C4-2B (cell line): ENCODE data around the gene RIPOR3.

Source experiments
- H3K27ac ChIP-seq: fragments of 450-650 bp; 2 replicates; pipeline ENCODE4 v1.5.1; 2017
- ZFX ChIP-seq: fragments of 450-650 bp; IDR thresholded peaks from 2 replicates; pipeline ENCODE4 v1.6.1; 2017
- TF ChIP-seq, protein P1 (sequence below): fragments of 450-650 bp; conservative IDR thresholded peaks from 2 replicates; pipeline ENCODE4 v1.5.1; 2017; ENCODE audit warnings: mild to moderate bottlenecking

RIPOR3 gene

DNA sequence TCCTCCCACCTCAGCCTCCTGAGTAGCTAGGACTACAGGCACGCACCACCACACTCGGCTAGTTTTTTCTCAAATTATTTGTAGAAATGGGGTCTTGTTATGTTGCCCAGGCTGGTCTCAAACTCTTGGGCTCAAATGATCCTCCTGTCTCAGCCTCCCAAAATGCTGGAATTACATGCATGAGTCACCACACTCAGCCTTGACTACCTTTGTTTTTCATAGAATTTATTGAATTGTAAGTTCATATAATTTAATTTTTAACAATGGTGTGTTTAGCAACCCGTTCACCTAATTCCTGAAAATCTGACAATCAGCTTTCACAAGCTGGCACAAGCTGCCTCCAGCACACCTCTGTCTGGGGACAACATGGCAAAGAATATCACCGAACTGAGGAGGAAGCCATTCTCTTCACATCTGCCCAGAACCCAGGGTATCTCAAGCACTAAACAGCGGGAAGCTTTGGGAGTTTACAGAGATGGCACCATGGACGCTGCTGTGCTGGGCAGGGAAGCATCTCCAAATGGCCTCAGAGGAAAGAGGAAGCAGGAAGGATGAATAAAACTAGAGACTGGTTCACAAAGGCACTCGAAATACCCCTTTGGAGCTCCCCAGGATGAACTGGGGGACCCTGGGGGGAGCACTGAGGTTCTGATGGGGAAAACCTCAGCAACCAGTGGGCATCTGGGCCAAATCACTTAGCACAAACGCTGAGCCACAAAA lies 2.9 kb downstream of the RIPOR3 start:
- no peak overlapping the region for H3K27ac ChIP-seq
- TF ChIP-seq ZFX, result no peak
- TF ChIP-seq, protein P1, sequence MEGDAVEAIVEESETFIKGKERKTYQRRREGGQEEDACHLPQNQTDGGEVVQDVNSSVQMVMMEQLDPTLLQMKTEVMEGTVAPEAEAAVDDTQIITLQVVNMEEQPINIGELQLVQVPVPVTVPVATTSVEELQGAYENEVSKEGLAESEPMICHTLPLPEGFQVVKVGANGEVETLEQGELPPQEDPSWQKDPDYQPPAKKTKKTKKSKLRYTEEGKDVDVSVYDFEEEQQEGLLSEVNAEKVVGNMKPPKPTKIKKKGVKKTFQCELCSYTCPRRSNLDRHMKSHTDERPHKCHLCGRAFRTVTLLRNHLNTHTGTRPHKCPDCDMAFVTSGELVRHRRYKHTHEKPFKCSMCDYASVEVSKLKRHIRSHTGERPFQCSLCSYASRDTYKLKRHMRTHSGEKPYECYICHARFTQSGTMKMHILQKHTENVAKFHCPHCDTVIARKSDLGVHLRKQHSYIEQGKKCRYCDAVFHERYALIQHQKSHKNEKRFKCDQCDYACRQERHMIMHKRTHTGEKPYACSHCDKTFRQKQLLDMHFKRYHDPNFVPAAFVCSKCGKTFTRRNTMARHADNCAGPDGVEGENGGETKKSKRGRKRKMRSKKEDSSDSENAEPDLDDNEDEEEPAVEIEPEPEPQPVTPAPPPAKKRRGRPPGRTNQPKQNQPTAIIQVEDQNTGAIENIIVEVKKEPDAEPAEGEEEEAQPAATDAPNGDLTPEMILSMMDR, result no peak

- TF ChIP-seq, protein P1, result no peak
- TF ChIP-seq ZFX, result no peak
- no peak overlapping the region for H3K27ac ChIP-seq
These were observed 4.5 kb downstream of the RIPOR3 start for GRCh38 chr20:50686821-50687220.

- TF ChIP-seq, protein P1, result no peak
- no peak for TF ChIP-seq ZFX
- no peak overlapping the region for H3K27ac ChIP-seq
These were observed 7.8 kb downstream of the RIPOR3 start for GRCh38 chr20:50683570-50683969.

DNA sequence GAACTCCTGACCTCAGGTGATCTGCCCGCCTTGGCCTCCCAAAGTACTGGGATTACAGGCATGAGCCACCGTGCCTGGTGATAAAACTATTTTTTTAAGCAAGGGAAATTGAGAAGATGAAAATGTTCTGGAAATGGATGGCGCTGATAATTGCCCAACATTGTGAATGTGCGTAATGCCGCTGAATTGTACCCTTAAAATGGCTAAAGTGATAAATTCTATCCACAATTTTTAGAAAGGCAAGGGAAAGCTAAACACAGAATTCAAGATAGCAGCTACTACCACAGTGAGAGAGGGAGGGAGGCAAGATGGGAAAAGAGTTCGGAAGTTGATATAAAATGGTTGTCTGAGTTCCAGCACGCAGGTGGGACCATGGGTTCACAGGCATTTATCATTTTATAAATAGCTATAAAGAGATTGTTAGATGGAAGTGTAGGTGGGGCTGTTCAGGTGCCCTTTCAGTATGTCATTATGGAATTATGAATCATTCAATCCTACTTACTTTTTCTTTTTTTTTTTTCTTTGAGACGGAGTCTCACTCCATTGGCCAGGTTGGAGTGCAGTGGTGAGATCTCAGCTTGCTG lies 8.3 kb downstream of the RIPOR3 start:
- H3K27ac ChIP-seq, result no peak overlapping the region
- TF ChIP-seq, protein P1, result no peak
- TF ChIP-seq ZFX, result no peak

GRCh38 chr20:50682065-50682464 lies 9.3 kb downstream of the RIPOR3 start:
- no peak for TF ChIP-seq ZFX
- TF ChIP-seq, protein P1, result no peak
- no peak overlapping the region for H3K27ac ChIP-seq

- no peak for TF ChIP-seq ZFX
- TF ChIP-seq, protein P1, result no peak
These were observed 9.8 kb downstream of the RIPOR3 start for GRCh38 chr20:50681359-50682064.

More at GRCh38 chr20:50681359-50682064, 9.8 kb downstream of the RIPOR3 start:
- no peak overlapping the region for H3K27ac ChIP-seq
